ENCODE measurements around the gene VAC14. TPM values are rescaled to one million over a fixed set of nuclear protein-coding genes. Genes with fewer than 3 reads are reported as not detected.

The VAC14 gene
- polyA plus RNA-seq, 3 donors: 20.7 to 49.4 (median 31.1) TPM

GRCh38 chr16:70724146-70725023 is 76.6 kb downstream of the VAC14 start:
- Mint-ChIP-seq H3K4me3 (no peak overlapping the region), H3K27me3 (ENCODE audit: low read depth in 3 of 3) (peaks cover 0 to 2% (median 0%) of the 10 kb centered on the region in 3 donors), H3K36me3 (peaks cover 69 to 98% of the 10 kb centered on the region in 2 donors), H3K9me3 (peaks cover 0 to 6% (median 1%) of the 10 kb centered on the region in 7 donors), H3K27ac (peak overlapping the region in 1 of 7 donors; percentile 8), H3K4me1 (peaks cover 6% of the 10 kb centered on the region)
- H3K9me3 ChIP-seq (replicated peaks in 1 of 2; ENCODE audit: control insufficient read depth in 1 of 2, insufficient read depth in 1 of 2, low read length in 2 of 2): no peaks in the 10 kb centered on the region
- intact Hi-C loops (cut with micrococcal nuclease): no loop called here
- no peak overlapping the region for H2AFZ ChIP-seq (ENCODE audit: insufficient read depth, low read depth, low read length, poor library complexity, severe bottlenecking)
- WGBS (ENCODE audit: insufficient coverage): 95% methylated on average over 9 of the region's 15 CpGs
- no peak for TF ChIP-seq CTCF (IDR thresholded peaks at IDR 0.05)
- peaks cover 62 to 97% of the 10 kb centered on the region in 2 donors for H3K36me3 ChIP-seq (replicated peaks in 1 of 2; ENCODE audit: control insufficient read depth in 1 of 2, insufficient read depth in 2 of 2, low read length in 2 of 2)
- no peaks in the 10 kb centered on the region for H3K4me1 ChIP-seq (ENCODE audit: control insufficient read depth in 1 of 2, insufficient read depth in 2 of 2, low read length in 2 of 2)
- H4K20me1 ChIP-seq (ENCODE audit: insufficient read depth, low read length): peaks cover 10% of the 10 kb centered on the region
- no peak overlapping the region for H3K4me2 ChIP-seq (replicated peaks; ENCODE audit: extremely low read depth, low read length, poor library complexity, severe bottlenecking)
- no peak overlapping the region for H3K27ac ChIP-seq (ENCODE audit: low read depth in 1 of 2, low read length in 2 of 2)
- no peak overlapping the region for H3K9ac ChIP-seq (ENCODE audit: insufficient read depth, low read length, poor library complexity, severe bottlenecking)
- H3K27me3 ChIP-seq (ENCODE audit: control insufficient read depth in 2 of 2, insufficient read depth in 2 of 2, low read length in 2 of 2): no peaks in the 10 kb centered on the region
- no peak overlapping the region for H3K4me3 ChIP-seq (replicated peaks in 1 of 3; ENCODE audit: low read depth in 2 of 3, low read length in 3 of 3)
- H3K79me2 ChIP-seq (ENCODE audit: insufficient read depth, low read length): no peaks in the 10 kb centered on the region
- no peak for DNase-seq

- Mint-ChIP-seq H3K4me1 (peaks cover 3% of the 10 kb centered on the region), H3K27me3 (ENCODE audit: low read depth in 3 of 3) (peaks cover 0 to 2% (median 0%) of the 10 kb centered on the region in 3 donors), H3K27ac (peak overlapping the region in 1 of 7 donors; percentile 8), H3K36me3 (peaks cover 73 to 98% of the 10 kb centered on the region in 2 donors), H3K9me3 (peaks cover 0 to 6% (median 1%) of the 10 kb centered on the region in 7 donors), H3K4me3 (no peak overlapping the region)
- Histone ChIP-seq H3K27me3 (ENCODE audit: control insufficient read depth in 2 of 2, insufficient read depth in 2 of 2, low read length in 2 of 2) (no peaks in the 10 kb centered on the region), H2AFZ (ENCODE audit: insufficient read depth, low read depth, low read length, poor library complexity, severe bottlenecking) (no peak overlapping the region), H3K4me3 (replicated peaks in 1 of 3; ENCODE audit: low read depth in 2 of 3, low read length in 3 of 3) (no peak overlapping the region), H4K20me1 (ENCODE audit: insufficient read depth, low read length) (peaks cover 10% of the 10 kb centered on the region), H3K4me2 (replicated peaks; ENCODE audit: extremely low read depth, low read length, poor library complexity, severe bottlenecking) (no peak overlapping the region), H3K9me3 (replicated peaks in 1 of 2; ENCODE audit: control insufficient read depth in 1 of 2, insufficient read depth in 1 of 2, low read length in 2 of 2) (no peaks in the 10 kb centered on the region), H3K27ac (ENCODE audit: low read depth in 1 of 2, low read length in 2 of 2) (no peak overlapping the region), H3K4me1 (ENCODE audit: control insufficient read depth in 1 of 2, insufficient read depth in 2 of 2, low read length in 2 of 2) (no peaks in the 10 kb centered on the region), H3K9ac (ENCODE audit: insufficient read depth, low read length, poor library complexity, severe bottlenecking) (no peak overlapping the region), H3K79me2 (ENCODE audit: insufficient read depth, low read length) (no peaks in the 10 kb centered on the region), H3K36me3 (replicated peaks in 1 of 2; ENCODE audit: control insufficient read depth in 1 of 2, insufficient read depth in 2 of 2, low read length in 2 of 2) (peaks cover 62 to 97% of the 10 kb centered on the region in 2 donors)
- WGBS (ENCODE audit: insufficient coverage): 89% methylated on average over 1 of the region's 6 CpGs
- no peak for DNase-seq
- intact Hi-C loops (cut with micrococcal nuclease): no loop called here
- TF ChIP-seq CTCF (IDR thresholded peaks at IDR 0.05): no peak
Observed at GRCh38 chr16:70723740-70724145, 77.2 kb downstream of the VAC14 start.
